ENCODE measurements around the gene CDT1.

DNA sequence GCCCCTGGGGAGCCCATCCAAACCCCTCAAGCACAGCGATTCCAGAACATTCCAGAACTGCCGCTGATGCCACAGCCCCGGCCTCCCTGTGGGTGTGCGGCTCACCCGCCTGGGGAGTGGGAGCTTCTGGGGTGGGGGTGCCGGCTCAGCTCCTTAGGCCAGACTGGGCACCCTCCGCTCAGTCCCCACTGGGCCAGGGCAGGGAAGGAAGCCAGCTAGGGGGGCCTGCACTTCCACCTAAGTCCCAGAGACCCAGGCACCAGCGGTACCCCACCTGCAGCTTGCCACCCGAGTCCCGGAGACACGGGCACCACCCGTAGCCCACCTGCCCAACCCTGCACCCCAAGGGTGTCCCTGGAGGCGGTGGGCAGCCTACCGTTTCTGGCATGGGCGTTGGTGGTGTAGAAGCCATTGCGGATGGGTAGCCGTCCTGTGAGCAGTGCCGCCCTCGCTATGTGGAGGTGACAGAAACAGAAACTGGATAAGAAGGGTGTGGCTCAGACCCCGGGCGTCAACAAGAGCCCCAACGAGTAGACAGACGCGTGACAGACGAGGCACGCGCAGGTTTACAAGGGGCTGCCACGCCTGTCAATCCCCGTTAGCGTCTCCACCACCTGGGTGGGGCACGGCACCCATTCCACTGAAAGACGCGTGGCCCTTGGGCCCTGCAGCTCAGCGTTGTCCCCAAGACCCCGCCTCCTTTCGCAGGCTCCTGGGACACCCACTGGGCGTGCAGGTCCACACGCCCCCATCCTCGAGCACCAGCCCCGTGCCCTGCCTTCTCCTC, 38.1 kb downstream of the CDT1 start:
- no peak for TF ChIP-seq POLR2A (IDR thresholded peaks at IDR 0.05)
- TF ChIP-seq, protein P1, sequence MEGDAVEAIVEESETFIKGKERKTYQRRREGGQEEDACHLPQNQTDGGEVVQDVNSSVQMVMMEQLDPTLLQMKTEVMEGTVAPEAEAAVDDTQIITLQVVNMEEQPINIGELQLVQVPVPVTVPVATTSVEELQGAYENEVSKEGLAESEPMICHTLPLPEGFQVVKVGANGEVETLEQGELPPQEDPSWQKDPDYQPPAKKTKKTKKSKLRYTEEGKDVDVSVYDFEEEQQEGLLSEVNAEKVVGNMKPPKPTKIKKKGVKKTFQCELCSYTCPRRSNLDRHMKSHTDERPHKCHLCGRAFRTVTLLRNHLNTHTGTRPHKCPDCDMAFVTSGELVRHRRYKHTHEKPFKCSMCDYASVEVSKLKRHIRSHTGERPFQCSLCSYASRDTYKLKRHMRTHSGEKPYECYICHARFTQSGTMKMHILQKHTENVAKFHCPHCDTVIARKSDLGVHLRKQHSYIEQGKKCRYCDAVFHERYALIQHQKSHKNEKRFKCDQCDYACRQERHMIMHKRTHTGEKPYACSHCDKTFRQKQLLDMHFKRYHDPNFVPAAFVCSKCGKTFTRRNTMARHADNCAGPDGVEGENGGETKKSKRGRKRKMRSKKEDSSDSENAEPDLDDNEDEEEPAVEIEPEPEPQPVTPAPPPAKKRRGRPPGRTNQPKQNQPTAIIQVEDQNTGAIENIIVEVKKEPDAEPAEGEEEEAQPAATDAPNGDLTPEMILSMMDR (IDR thresholded peaks at IDR 0.05): no peak
- TF ChIP-seq POLR2AphosphoS5 (IDR thresholded peaks at IDR 0.05): no peak
- no peak for TF ChIP-seq EP300 (IDR thresholded peaks at IDR 0.05)
